HepG2 (cell line): ENCODE data around the gene FAM174A. TPM values are rescaled to one million over a fixed set of nuclear protein-coding genes. Genes with fewer than 3 reads are reported as not detected.

Source experiments
- SRSF4 ChIP-seq: fragments of 200-400 bp; formaldehyde crosslinking; IDR thresholded peaks from one replicate; pipeline ENCODE4 v1.6.1; 2018; ENCODE audit warnings: mild to moderate bottlenecking, low read depth, low read length, moderate library complexity; ENCODE audit not compliant: poor library complexity, severe bottlenecking
- ZNF138 ChIP-seq: sonication (generic); formaldehyde crosslinking; IDR thresholded peaks from 2 replicates; pipeline ENCODE4 v1.5.0; 2020; ENCODE audit warnings: mild to moderate bottlenecking, low read depth, missing genetic modification reagents
- polyA plus RNA-seq, 8 experiments: library from polyadenylated mRNA; depleted of rRNA in 3 of 8; stranded (reverse) in 7 of 8; unstranded in 1 of 8; fragments of >200 nt; fragmentation: Illumina TruSeq in 4 of 8; extraction: Trizol in 4 of 8; gene quantifications; 2 replicates each; pipeline versions ENCODE4 v1.2.1 to v1.2.3, GENCODE V29; 2011 to 2016; ENCODE audit warnings: low read depth in 4 of 8, missing spikeins in 1 of 8, mixed read lengths in 1 of 8; ENCODE audit not compliant: insufficient read depth in 1 of 8
- total RNA-seq, 5 experiments: library from RNA; depleted of rRNA; stranded (reverse); fragments of >200 nt; fragmentation: Illumina TruSeq; extraction: Trizol; gene quantifications; 2 replicates each; pipeline ENCODE4 v1.2.3, GENCODE V29; 2016; ENCODE audit warnings: low read depth in 1 of 5
- TF ChIP-seq, protein P1 (sequence below): sonication (generic); formaldehyde crosslinking; IDR thresholded peaks from 2 replicates; pipeline ENCODE4 v1.5.1; 2020; ENCODE audit warnings: mild to moderate bottlenecking, missing genetic modification reagents, moderate library complexity
- TF ChIP-seq, protein P2 (sequence below): sonication (generic); formaldehyde crosslinking; IDR thresholded peaks from 2 replicates; pipeline ENCODE4 v1.9.0; 2021; ENCODE audit warnings: missing genetic modification reagents, mild to moderate bottlenecking, borderline replicate concordance
- TF ChIP-seq, protein P3 (sequence below): sonication (generic); formaldehyde crosslinking; IDR thresholded peaks from 2 replicates; pipeline ENCODE4 v1.4.0; 2020; ENCODE audit warnings: mild to moderate bottlenecking, missing genetic modification reagents
- TF ChIP-seq, protein P4 (sequence below): sonication (generic); formaldehyde crosslinking; IDR thresholded peaks from 2 replicates; pipeline ENCODE4 v1.4.0; 2020; ENCODE audit warnings: missing genetic modification reagents

Gene FAM174A
- total and polyA plus RNA-seq, 2 of the 13 experiments (the other 11 are each of a cell fraction or from before 2014, with no cell fraction given), result 6.8 to 7.8 TPM

DNA sequence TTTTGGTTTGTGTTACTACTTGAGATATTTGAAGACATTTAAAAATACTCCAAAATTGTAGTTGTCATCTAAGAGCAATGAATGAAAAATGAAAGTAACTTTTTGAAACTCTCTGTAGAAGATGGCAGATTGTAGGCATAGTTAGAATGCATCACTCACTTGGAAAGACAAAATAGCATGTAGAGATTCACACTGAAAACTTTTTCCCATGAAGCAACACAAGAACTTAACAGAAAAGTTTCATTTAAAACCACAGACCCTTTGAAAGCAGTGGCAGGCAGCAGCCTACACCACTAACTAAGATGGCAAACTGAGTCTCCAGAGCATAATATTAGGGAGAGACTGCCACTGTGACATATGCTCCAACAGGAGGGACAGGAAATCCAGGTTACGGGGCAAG is 18.9 kb upstream of the FAM174A start (continued):
- TF ChIP-seq, protein P1, sequence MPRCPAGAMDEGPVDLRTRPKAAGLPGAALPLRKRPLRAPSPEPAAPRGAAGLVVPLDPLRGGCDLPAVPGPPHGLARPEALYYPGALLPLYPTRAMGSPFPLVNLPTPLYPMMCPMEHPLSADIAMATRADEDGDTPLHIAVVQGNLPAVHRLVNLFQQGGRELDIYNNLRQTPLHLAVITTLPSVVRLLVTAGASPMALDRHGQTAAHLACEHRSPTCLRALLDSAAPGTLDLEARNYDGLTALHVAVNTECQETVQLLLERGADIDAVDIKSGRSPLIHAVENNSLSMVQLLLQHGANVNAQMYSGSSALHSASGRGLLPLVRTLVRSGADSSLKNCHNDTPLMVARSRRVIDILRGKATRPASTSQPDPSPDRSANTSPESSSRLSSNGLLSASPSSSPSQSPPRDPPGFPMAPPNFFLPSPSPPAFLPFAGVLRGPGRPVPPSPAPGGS (CRISPR knock-in tag), result no peak
- TF ChIP-seq, protein P2, sequence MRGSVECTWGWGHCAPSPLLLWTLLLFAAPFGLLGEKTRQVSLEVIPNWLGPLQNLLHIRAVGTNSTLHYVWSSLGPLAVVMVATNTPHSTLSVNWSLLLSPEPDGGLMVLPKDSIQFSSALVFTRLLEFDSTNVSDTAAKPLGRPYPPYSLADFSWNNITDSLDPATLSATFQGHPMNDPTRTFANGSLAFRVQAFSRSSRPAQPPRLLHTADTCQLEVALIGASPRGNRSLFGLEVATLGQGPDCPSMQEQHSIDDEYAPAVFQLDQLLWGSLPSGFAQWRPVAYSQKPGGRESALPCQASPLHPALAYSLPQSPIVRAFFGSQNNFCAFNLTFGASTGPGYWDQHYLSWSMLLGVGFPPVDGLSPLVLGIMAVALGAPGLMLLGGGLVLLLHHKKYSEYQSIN (CRISPR knock-in tag), result no peak
- TF ChIP-seq, protein P3, sequence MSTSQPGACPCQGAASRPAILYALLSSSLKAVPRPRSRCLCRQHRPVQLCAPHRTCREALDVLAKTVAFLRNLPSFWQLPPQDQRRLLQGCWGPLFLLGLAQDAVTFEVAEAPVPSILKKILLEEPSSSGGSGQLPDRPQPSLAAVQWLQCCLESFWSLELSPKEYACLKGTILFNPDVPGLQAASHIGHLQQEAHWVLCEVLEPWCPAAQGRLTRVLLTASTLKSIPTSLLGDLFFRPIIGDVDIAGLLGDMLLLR, result no peak
- no peak for TF ChIP-seq SRSF4
- TF ChIP-seq ZNF138 (CRISPR knock-in tag), result no peak
- TF ChIP-seq, protein P4, sequence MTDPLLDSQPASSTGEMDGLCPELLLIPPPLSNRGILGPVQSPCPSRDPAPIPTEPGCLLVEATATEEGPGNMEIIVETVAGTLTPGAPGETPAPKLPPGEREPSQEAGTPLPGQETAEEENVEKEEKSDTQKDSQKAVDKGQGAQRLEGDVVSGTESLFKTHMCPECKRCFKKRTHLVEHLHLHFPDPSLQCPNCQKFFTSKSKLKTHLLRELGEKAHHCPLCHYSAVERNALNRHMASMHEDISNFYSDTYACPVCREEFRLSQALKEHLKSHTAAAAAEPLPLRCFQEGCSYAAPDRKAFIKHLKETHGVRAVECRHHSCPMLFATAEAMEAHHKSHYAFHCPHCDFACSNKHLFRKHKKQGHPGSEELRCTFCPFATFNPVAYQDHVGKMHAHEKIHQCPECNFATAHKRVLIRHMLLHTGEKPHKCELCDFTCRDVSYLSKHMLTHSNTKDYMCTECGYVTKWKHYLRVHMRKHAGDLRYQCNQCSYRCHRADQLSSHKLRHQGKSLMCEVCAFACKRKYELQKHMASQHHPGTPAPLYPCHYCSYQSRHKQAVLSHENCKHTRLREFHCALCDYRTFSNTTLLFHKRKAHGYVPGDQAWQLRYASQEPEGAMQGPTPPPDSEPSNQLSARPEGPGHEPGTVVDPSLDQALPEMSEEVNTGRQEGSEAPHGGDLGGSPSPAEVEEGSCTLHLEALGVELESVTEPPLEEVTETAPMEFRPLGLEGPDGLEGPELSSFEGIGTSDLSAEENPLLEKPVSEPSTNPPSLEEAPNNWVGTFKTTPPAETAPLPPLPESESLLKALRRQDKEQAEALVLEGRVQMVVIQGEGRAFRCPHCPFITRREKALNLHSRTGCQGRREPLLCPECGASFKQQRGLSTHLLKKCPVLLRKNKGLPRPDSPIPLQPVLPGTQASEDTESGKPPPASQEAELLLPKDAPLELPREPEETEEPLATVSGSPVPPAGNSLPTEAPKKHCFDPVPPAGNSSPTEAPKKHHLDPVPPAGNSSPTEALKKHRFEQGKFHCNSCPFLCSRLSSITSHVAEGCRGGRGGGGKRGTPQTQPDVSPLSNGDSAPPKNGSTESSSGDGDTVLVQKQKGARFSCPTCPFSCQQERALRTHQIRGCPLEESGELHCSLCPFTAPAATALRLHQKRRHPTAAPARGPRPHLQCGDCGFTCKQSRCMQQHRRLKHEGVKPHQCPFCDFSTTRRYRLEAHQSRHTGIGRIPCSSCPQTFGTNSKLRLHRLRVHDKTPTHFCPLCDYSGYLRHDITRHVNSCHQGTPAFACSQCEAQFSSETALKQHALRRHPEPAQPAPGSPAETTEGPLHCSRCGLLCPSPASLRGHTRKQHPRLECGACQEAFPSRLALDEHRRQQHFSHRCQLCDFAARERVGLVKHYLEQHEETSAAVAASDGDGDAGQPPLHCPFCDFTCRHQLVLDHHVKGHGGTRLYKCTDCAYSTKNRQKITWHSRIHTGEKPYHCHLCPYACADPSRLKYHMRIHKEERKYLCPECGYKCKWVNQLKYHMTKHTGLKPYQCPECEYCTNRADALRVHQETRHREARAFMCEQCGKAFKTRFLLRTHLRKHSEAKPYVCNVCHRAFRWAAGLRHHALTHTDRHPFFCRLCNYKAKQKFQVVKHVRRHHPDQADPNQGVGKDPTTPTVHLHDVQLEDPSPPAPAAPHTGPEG (CRISPR knock-in tag), result no peak
